GM15510 (cell line): ENCODE measurements around the gene CD83.

Source experiments
- POLR2A ChIP-seq: IDR thresholded peaks from 3 replicates; pipeline ENCODE4 v1.6.1; 2011; ENCODE audit warnings: borderline replicate concordance; ENCODE audit not compliant: insufficient read length; ENCODE audit errors: extremely low read depth

The CD83 gene

GRCh38 chr6:14176429-14176828 lies 58.9 kb downstream of the CD83 start:
- no peak for TF ChIP-seq POLR2A

DNA sequence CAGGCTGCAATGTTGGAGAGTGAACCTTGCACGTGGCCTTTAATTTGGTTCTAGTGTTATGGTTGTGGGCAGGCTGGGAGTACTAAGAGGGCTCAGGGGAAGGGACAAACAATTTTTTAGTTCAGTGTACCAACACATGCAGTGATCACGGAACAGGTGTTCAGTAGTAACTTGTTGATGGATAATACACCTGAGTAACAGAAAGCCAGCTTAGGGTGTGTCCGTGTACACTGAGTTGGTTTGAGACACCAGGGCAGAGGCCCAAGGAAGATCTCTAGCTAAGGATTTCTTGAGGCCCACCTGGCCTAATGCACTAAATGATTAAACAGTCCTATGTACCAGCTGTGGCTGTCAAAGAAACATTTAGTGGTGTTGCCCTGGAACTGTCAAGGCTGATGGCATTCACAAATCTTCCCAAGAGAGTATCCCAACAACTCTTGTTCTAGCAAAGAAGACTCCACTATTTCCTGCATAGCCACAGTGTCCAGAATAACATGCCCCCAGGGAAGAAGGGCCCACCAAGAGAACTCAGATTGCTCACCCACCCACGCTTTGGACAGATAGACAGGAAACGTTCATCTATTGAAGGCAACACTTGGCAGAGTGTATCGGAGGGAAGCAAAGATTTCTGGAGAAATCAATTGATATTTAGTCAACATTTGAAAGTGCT lies 60.0 kb downstream of the CD83 start:
- TF ChIP-seq POLR2A: no peak

DNA sequence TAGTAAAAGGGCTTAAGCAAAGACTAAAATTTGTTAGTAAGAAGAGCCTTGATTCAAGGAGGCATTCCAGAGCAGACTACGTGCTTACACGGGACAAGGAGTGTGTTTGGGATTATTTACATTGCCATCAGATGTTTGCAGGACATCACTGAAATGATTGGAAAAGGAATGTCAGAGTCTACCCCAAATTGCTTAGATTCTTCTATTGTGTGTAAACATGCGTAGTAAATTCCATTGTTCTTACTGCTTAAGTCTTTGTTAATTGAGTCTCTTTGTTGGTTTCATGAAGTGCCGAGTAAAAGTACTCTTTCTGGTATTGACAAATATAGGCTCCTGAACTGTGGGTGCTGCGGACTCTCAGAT lies 60.5 kb downstream of the CD83 start:
- no peak for TF ChIP-seq POLR2A

DNA sequence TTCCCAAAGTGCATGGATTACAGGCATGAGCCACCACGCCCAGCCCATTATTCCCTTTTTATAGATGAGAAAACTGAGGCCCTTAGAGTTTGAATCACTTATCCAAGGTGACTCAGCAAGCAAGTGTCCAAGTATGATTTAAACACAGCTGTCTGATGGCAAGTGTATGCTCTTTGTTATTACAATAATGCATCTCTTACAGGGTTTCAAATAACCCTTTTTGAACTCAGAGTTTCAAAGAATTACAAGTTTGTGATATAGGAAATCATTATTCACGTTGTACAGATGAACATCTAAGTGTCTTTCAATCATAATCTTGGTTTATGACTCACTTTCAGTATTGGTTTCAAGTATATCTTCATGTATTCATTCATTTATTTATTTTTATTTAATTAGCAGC lies 63.0 kb downstream of the CD83 start:
- TF ChIP-seq POLR2A: no peak

DNA sequence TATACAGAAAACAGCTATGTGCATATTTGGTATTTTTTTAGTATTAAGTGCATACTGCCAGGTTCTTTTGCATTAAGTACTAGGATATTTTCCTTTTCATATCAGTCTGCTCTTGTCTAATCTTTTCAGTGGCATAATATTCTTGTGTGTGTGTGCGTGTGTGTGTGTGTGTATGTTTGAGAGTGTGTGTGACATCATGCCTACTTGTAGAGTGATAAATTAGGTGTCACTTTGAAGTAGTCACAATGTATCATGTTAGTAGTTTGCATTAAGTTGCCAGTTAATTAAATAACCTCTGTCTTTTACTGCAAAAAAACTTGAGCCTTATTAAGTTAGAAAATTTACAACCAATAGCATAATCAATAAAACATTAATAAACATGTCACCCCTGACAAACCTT lies 65.3 kb downstream of the CD83 start:
- TF ChIP-seq POLR2A: no peak
